Activated naive CD8-positive, alpha-beta T cell treated with anti-CD3 and anti-CD28 coated beads, Interleukin-2, amount 50 U/mL, for 24 hours (primary cell): ENCODE data around the gene FAM170A.

Source experiments
- ATAC-seq: fragments of 150-1000 bp; cut with Tn5 transposase; one replicate; pipeline ENCODE4 v1.10.0; 2021
- DNase-seq: peaks from one replicate; pipeline ENCODE4 v3.0.0; 2021
- H3K27ac Mint-ChIP-seq: one replicate; pipeline ENCODE4 v1.8.0; 2021; ENCODE audit warnings: mild to moderate bottlenecking, mixed read lengths
- H3K27me3 Mint-ChIP-seq: one replicate; pipeline ENCODE4 v1.8.0; 2021; ENCODE audit warnings: mixed read lengths
- H3K36me3 Mint-ChIP-seq: one replicate; pipeline ENCODE4 v1.8.0; 2021; ENCODE audit warnings: low read depth, mixed read lengths
- H3K4me1 Mint-ChIP-seq: one replicate; pipeline ENCODE4 v1.8.0; 2021; ENCODE audit warnings: mixed read lengths
- H3K4me3 Mint-ChIP-seq: one replicate; pipeline ENCODE4 v1.8.0; 2021; ENCODE audit warnings: mild to moderate bottlenecking, moderate library complexity, mixed read lengths
- H3K9me3 Mint-ChIP-seq: one replicate; pipeline ENCODE4 v1.8.0; 2021; ENCODE audit warnings: mixed read lengths

The FAM170A gene

GRCh38 chr5:119678351-119679028 is 49.1 kb downstream of the FAM170A start:
- ATAC-seq (no peak), DNase-seq (no peak)
- Mint-ChIP-seq H3K27me3 (no peaks in the 10 kb centered on the region), H3K4me3 (no peak overlapping the region), H3K4me1 (no peaks in the 10 kb centered on the region), H3K9me3 (no peaks in the 10 kb centered on the region), H3K36me3 (no peaks in the 10 kb centered on the region), H3K27ac (no peak overlapping the region)

- Mint-ChIP-seq H3K4me3 (no peak overlapping the region), H3K4me1 (no peaks in the 10 kb centered on the region), H3K27me3 (no peaks in the 10 kb centered on the region), H3K36me3 (peaks cover 1% of the 10 kb centered on the region), H3K27ac (no peak overlapping the region), H3K9me3 (peaks cover 5% of the 10 kb centered on the region)
- DNase-seq (no peak), ATAC-seq (no peak)
These were observed 50.7 kb downstream of the FAM170A start for GRCh38 chr5:119680080-119680479.

GRCh38 chr5:119681734-119682133 is 52.4 kb downstream of the FAM170A start:
- Mint-ChIP-seq H3K27me3 (no peaks in the 10 kb centered on the region), H3K4me3 (no peak overlapping the region), H3K9me3 (peaks cover 5% of the 10 kb centered on the region), H3K4me1 (no peaks in the 10 kb centered on the region), H3K36me3 (peaks cover 1% of the 10 kb centered on the region), H3K27ac (no peak overlapping the region)
- no peak for ATAC-seq
- no peak for DNase-seq

GRCh38 chr5:119682372-119682771 is 53.0 kb downstream of the FAM170A start:
- Mint-ChIP-seq H3K9me3 (peaks cover 5% of the 10 kb centered on the region), H3K4me1 (no peaks in the 10 kb centered on the region), H3K27me3 (no peaks in the 10 kb centered on the region), H3K4me3 (no peak overlapping the region), H3K36me3 (peaks cover 1% of the 10 kb centered on the region), H3K27ac (no peak overlapping the region)
- no peak for ATAC-seq
- no peak for DNase-seq
